K562 (cell line): ENCODE results near the gene MIEN1. TPM values are rescaled to one million over a fixed set of nuclear protein-coding genes. Genes with fewer than 3 reads are reported as not detected.

Experiments used
- ARID1B ChIP-seq: fragments of 450-650 bp; IDR thresholded peaks from 2 replicates; pipeline ENCODE4 v1.6.1; 2016; ENCODE audit warnings: antibody characterized with exemption, mild to moderate bottlenecking, inconsistent platforms
- ATF3 ChIP-seq, 2 experiments: fragments of 450-650 bp in 1 of 2; sonication (generic) in 1 of 2; formaldehyde crosslinking in 1 of 2; IDR thresholded peaks in 1 of 2; conservative IDR thresholded peaks in 1 of 2; 2 replicates each; pipeline versions ENCODE4 v1.6.1 to v1.8.1; 2016 to 2023; ENCODE audit warnings: mild to moderate bottlenecking in 2 of 2, moderate library complexity in 2 of 2, inconsistent platforms in 1 of 2, missing genetic modification reagents in 1 of 2
- CBFA2T3 ChIP-seq: fragments of 450-650 bp; IDR thresholded peaks from 2 replicates; pipeline ENCODE4 v1.6.1; 2017
- DACH1 ChIP-seq: fragments of 450-650 bp; IDR thresholded peaks from 2 replicates; pipeline ENCODE4 v1.6.1; 2018; ENCODE audit not compliant: partially characterized antibody
- DPF2 ChIP-seq: fragments of 450-650 bp; IDR thresholded peaks from 2 replicates; pipeline ENCODE4 v1.6.1; 2016
- GATAD2A ChIP-seq: fragments of 450-650 bp; IDR thresholded peaks from 2 replicates; pipeline ENCODE4 v1.6.1; 2017
- JUND ChIP-seq, 2 experiments: IDR thresholded peaks; 2 replicates in 1 of 2; 3 replicates in 1 of 2; pipeline ENCODE4 v1.6.1; 2011; ENCODE audit warnings: borderline replicate concordance in 2 of 2, low read depth in 2 of 2, low read length in 2 of 2, improper control_type of control experiment in 1 of 2, missing biosample characterization in 1 of 2, missing genetic modification characterization in 1 of 2, missing genetic modification reagents in 1 of 2
- MEIS2 ChIP-seq: fragments of 450-650 bp; IDR thresholded peaks from 2 replicates; pipeline ENCODE4 v1.6.1; 2014; ENCODE audit warnings: mild to moderate bottlenecking; ENCODE audit not compliant: partially characterized antibody
- MTA1 ChIP-seq: fragments of 450-650 bp; IDR thresholded peaks from 2 replicates; pipeline ENCODE4 v1.6.1; 2017; ENCODE audit warnings: borderline replicate concordance
- MYC ChIP-seq, 2 experiments: fragments of 250-450 bp in 1 of 2; sonication (Bioruptor Pico) in 1 of 2; IDR thresholded peaks; 2 replicates each; pipeline versions ENCODE4 v1.5.1 to v1.6.1; 2012 to 2021; ENCODE audit warnings: low read depth in 2 of 2, borderline replicate concordance in 1 of 2, improper control_type of control experiment in 1 of 2, low read length in 1 of 2, mild to moderate bottlenecking in 1 of 2, moderate library complexity in 1 of 2
- NR2C2 ChIP-seq, 2 experiments: fragments of 200-800 bp in 1 of 2; sonication (Bioruptor generic) in 1 of 2; sonication (generic) in 1 of 2; formaldehyde crosslinking in 1 of 2; IDR thresholded peaks; 2 replicates each; pipeline versions ENCODE4 v1.6.1 to v1.8.0; 2016 to 2022; ENCODE audit warnings: mild to moderate bottlenecking in 1 of 2, missing compliant biosample characterization in 1 of 2, missing genetic modification characterization in 1 of 2, missing genetic modification reagents in 1 of 2
- NR2F6 ChIP-seq: fragments of 450-650 bp; formaldehyde crosslinking; IDR thresholded peaks from 2 replicates; pipeline ENCODE4 v1.4.0; 2020; ENCODE audit warnings: mild to moderate bottlenecking
- PHTF2 ChIP-seq: fragments of 250-450 bp; sonication (Bioruptor Pico); IDR thresholded peaks from 2 replicates; pipeline ENCODE4 v1.5.0; 2021; ENCODE audit warnings: mild to moderate bottlenecking
- RHOXF2B ChIP-seq: fragments of 250-450 bp; sonication (Bioruptor Pico); conservative IDR thresholded peaks from 2 replicates; pipeline ENCODE4 v1.5.1; 2021
- SETDB1 ChIP-seq: IDR thresholded peaks from one replicate; pipeline ENCODE4 v1.6.1; 2012; ENCODE audit warnings: low read length, control low read depth, inconsistent platforms
- STAG1 ChIP-seq: sonication (generic); formaldehyde crosslinking; IDR thresholded peaks from 2 replicates; pipeline ENCODE4 v1.5.0; 2020; ENCODE audit warnings: missing genetic modification reagents, borderline replicate concordance
- YY1 ChIP-seq, 3 experiments: IDR thresholded peaks; 2 replicates each; pipeline ENCODE4 v1.6.1; 2011; ENCODE audit warnings: low read length in 2 of 3, mild to moderate bottlenecking in 2 of 3, moderate library complexity in 2 of 3, borderline replicate concordance in 1 of 3, control low read depth in 1 of 3, low read depth in 1 of 3; ENCODE audit not compliant: insufficient read depth in 3 of 3, insufficient replicate concordance in 2 of 3, control insufficient read depth in 1 of 3, insufficient read length in 1 of 3; ENCODE audit errors: extremely low read depth in 1 of 3
- ZBTB7A ChIP-seq: IDR thresholded peaks from 2 replicates; pipeline ENCODE4 v1.6.1; 2011; ENCODE audit warnings: low read depth, mild to moderate bottlenecking, low read length, moderate library complexity, borderline replicate concordance; ENCODE audit not compliant: control insufficient read depth
- ZC3H11A ChIP-seq: IDR thresholded peaks from 2 replicates; pipeline ENCODE4 v1.6.1; 2012; ENCODE audit warnings: low read depth, low read length, improper control_type of control experiment
- ZNF354B ChIP-seq: fragments of 250-450 bp; sonication (Bioruptor Pico); IDR thresholded peaks from 2 replicates; pipeline ENCODE4 v1.4.0; 2020
- ZNF766 ChIP-seq: fragments of 200-800 bp; sonication (Bioruptor generic); conservative IDR thresholded peaks from 2 replicates; pipeline ENCODE4 v1.6.1; 2016; ENCODE audit warnings: missing genetic modification characterization, missing compliant biosample characterization
- polyA plus RNA-seq, 8 experiments: library from polyadenylated mRNA; depleted of rRNA in 4 of 8; stranded (reverse) in 5 of 8; unstranded in 3 of 8; fragments of >200 nt; fragmentation: Nextera tagmentation in 2 of 8; fragmentation: Illumina TruSeq in 1 of 8; extraction: Ambion mirVana in 2 of 8; extraction: Trizol in 1 of 8; gene quantifications; 2 replicates each; pipeline versions ENCODE4 v1.2.1 to v1.2.3, GENCODE V29; 2011 to 2014; ENCODE audit warnings: inconsistent platforms in 1 of 8, missing spikeins in 1 of 8
- total RNA-seq, 7 experiments: library from RNA; depleted of rRNA in 6 of 7; stranded (reverse); fragments of >200 nt in 6 of 7; fragmentation: Illumina TruSeq in 2 of 7; extraction: Trizol in 2 of 7; gene quantifications; 2 replicates each; pipeline versions ENCODE4 v1.2.1 to v1.2.3, GENCODE V29; 2011 to 2021; ENCODE audit warnings: low replicate concordance in 1 of 7
- TF ChIP-seq, protein P1 (sequence below): fragments of 250-450 bp; sonication (Bioruptor Pico); IDR thresholded peaks from 2 replicates; pipeline ENCODE4 v1.5.0; 2021; ENCODE audit warnings: mild to moderate bottlenecking, borderline replicate concordance
- TF ChIP-seq, protein P2 (sequence below): fragments of 450-650 bp; formaldehyde crosslinking; conservative IDR thresholded peaks from 2 replicates; pipeline ENCODE4 v1.4.0; 2022; ENCODE audit warnings: mild to moderate bottlenecking, missing genetic modification characterization

MIEN1 gene
- total and polyA plus RNA-seq, 9 of the 15 experiments (the other 6 are each of a cell fraction or from before 2014, with no cell fraction given): 61.3 to 142 (median 78.9) TPM

GRCh38 chr17:39774047-39774446 lies 43.7 kb upstream of the MIEN1 start (continued):
- TF ChIP-seq YY1 (IDR thresholded peaks at IDR 0.05; ENCODE audit: borderline replicate concordance in 1 of 3, control insufficient read depth in 1 of 3, extremely low read depth in 1 of 3, insufficient read depth in 3 of 3, insufficient read length in 1 of 3, insufficient replicate concordance in 2 of 3, low read depth in 1 of 3, low read length in 2 of 3) (no peak), SETDB1 (no peak), RHOXF2B (no peak), ZNF766 (CRISPR knock-in tag) (no peak), GATAD2A (no peak), ARID1B (peak; percentile 30), STAG1 (CRISPR knock-in tag) (no peak), DPF2 (peak; percentile 29; the same call in 1 of the 2 replicates), DACH1 (no peak), NR2F6 (CRISPR knock-in tag) (no peak), JUND (IDR thresholded peaks at IDR 0.05; ENCODE audit: borderline replicate concordance, low read depth, low read length) (no peak), JUND (tag; IDR thresholded peaks at IDR 0.05; ENCODE audit: borderline replicate concordance, low read depth, low read length) (peak; percentile 31; the same call in 1 of the 3 replicates), ZC3H11A (no peak), NR2C2 (CRISPR knock-in tag; IDR thresholded peaks at IDR 0.05) (no peak), NR2C2 (tag; IDR thresholded peaks at IDR 0.05) (peak; percentile 83), ATF3 (IDR thresholded peaks at IDR 0.05) (peak; percentile 67), ATF3 (CRISPR knock-in tag; conservative IDR thresholded peaks at IDR 0.05) (no peak), MTA1 (no peak), ZNF354B (CRISPR knock-in tag) (no peak), ZBTB7A (no peak), CBFA2T3 (0 out of 2 replicates have a peak, but pooled peaks have one; percentile 38), PHTF2 (CRISPR knock-in tag) (no peak), MEIS2 (peak; percentile 63), MYC (IDR thresholded peaks at IDR 0.05; ENCODE audit: low read depth, low read length) (no peak), MYC (CRISPR knock-in tag; IDR thresholded peaks at IDR 0.05; ENCODE audit: borderline replicate concordance, low read depth) (no peak)
- TF ChIP-seq, protein P1, sequence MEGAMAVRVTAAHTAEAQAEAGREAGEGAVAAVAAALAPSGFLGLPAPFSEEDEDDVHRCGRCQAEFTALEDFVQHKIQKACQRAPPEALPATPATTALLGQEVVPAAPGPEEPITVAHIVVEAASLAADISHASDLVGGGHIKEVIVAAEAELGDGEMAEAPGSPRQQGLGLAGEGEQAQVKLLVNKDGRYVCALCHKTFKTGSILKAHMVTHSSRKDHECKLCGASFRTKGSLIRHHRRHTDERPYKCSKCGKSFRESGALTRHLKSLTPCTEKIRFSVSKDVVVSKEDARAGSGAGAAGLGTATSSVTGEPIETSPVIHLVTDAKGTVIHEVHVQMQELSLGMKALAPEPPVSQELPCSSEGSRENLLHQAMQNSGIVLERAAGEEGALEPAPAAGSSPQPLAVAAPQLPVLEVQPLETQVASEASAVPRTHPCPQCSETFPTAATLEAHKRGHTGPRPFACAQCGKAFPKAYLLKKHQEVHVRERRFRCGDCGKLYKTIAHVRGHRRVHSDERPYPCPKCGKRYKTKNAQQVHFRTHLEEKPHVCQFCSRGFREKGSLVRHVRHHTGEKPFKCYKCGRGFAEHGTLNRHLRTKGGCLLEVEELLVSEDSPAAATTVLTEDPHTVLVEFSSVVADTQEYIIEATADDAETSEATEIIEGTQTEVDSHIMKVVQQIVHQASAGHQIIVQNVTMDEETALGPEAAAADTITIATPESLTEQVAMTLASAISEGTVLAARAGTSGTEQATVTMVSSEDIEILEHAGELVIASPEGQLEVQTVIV (CRISPR knock-in tag): no peak
- TF ChIP-seq, protein P2, sequence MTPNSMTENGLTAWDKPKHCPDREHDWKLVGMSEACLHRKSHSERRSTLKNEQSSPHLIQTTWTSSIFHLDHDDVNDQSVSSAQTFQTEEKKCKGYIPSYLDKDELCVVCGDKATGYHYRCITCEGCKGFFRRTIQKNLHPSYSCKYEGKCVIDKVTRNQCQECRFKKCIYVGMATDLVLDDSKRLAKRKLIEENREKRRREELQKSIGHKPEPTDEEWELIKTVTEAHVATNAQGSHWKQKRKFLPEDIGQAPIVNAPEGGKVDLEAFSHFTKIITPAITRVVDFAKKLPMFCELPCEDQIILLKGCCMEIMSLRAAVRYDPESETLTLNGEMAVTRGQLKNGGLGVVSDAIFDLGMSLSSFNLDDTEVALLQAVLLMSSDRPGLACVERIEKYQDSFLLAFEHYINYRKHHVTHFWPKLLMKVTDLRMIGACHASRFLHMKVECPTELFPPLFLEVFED (CRISPR knock-in tag): no peak
